ENCODE data around the gene SOHLH1.

The SOHLH1 gene

GRCh38 chr9:135705376-135705775 lies 6.1 kb upstream of the SOHLH1 start:
- TF ChIP-seq POLR2AphosphoS5 (IDR thresholded peaks at IDR 0.05; ENCODE audit: low read depth, low read length) (no peak), FOXP2 (optimal IDR thresholded peaks at IDR 0.05; ENCODE audit: borderline replicate concordance, extremely low read depth, extremely low read length, insufficient read depth) (no peak), TAF1 (IDR thresholded peaks at IDR 0.05; ENCODE audit: borderline replicate concordance, insufficient read depth, low read length) (no peak), SIN3A (IDR thresholded peaks at IDR 0.05; ENCODE audit: borderline replicate concordance, insufficient read depth, low read length) (no peak), REST (IDR thresholded peaks at IDR 0.05; ENCODE audit: insufficient read depth in 1 of 2, low read depth in 2 of 2, low read length in 2 of 2) (no peak)

GRCh38 chr9:135704483-135704882 lies 5.2 kb upstream of the SOHLH1 start:
- no peak for TF ChIP-seq TAF1 (IDR thresholded peaks at IDR 0.05; ENCODE audit: borderline replicate concordance, insufficient read depth, low read length)
- no peak for TF ChIP-seq POLR2AphosphoS5 (IDR thresholded peaks at IDR 0.05; ENCODE audit: low read depth, low read length)
- TF ChIP-seq REST (IDR thresholded peaks at IDR 0.05; ENCODE audit: insufficient read depth in 1 of 2, low read depth in 2 of 2, low read length in 2 of 2), result no peak
- TF ChIP-seq SIN3A (IDR thresholded peaks at IDR 0.05; ENCODE audit: borderline replicate concordance, insufficient read depth, low read length), result no peak
- no peak for TF ChIP-seq FOXP2 (optimal IDR thresholded peaks at IDR 0.05; ENCODE audit: borderline replicate concordance, extremely low read depth, extremely low read length, insufficient read depth)

- TF ChIP-seq POLR2AphosphoS5 (IDR thresholded peaks at IDR 0.05; ENCODE audit: low read depth, low read length), result no peak
- no peak for TF ChIP-seq FOXP2 (optimal IDR thresholded peaks at IDR 0.05; ENCODE audit: borderline replicate concordance, extremely low read depth, extremely low read length, insufficient read depth)
- no peak for TF ChIP-seq REST (IDR thresholded peaks at IDR 0.05; ENCODE audit: insufficient read depth in 1 of 2, low read depth in 2 of 2, low read length in 2 of 2)
- TF ChIP-seq SIN3A (IDR thresholded peaks at IDR 0.05; ENCODE audit: borderline replicate concordance, insufficient read depth, low read length), result no peak
Observed at GRCh38 chr9:135703726-135704125, 4.4 kb upstream of the SOHLH1 start.

DNA sequence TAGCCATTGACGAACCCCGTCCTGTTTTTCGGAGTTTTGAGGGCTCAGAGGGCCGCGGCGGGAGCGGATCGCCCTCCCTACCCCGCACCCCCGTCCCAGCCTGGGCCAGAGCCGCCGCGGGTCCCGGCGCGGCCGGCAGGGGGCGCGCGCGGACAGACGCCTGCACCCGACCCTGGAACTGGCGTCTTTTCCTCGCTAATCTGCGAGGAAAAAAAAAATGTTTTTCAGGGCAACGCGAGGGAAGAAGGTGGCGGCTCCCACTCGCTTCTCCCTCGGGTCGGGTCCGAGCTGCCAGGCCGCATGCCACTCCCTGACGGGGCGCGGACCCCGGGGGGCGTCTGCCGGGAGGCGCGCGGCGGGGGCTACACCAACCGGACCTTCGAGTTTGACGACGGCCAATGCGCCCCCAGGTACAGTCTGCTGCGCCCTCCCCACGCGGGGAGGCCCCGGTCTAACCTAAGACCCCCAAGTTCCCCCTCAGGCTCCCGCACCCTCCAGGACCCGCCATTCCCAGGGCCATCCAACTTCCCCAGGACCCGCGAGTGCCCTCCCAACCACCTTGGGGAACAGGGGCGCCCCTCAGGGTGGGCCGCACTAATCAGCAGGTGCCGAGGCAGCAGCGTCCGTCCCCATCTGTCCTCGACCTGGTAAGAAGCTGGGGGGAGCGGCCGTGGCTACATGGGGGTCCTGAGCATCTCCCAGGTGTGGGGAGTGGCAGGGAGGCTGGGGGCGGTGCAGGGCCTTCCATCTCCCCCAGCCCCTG lies 2.9 kb upstream of the SOHLH1 start, which contains the start of gene KCNT1:
Gene KCNT1 (plus strand): TSS at position 227 of the 763 bp plus-strand sequence. CDS start 74 bp downstream, at position 301.
- TF ChIP-seq FOXP2 (optimal IDR thresholded peaks at IDR 0.05; ENCODE audit: borderline replicate concordance, extremely low read depth, extremely low read length, insufficient read depth), result peak; percentile 48
- TF ChIP-seq SIN3A (IDR thresholded peaks at IDR 0.05; ENCODE audit: borderline replicate concordance, insufficient read depth, low read length), result no peak
- no peak for TF ChIP-seq TAF1 (IDR thresholded peaks at IDR 0.05; ENCODE audit: borderline replicate concordance, insufficient read depth, low read length)
- no peak for TF ChIP-seq REST (IDR thresholded peaks at IDR 0.05; ENCODE audit: insufficient read depth in 1 of 2, low read depth in 2 of 2, low read length in 2 of 2)

Measured in PFSK-1 (cell line).